Left lung (tissue), 10 donors: Measurements from ENCODE around the gene EXOC4. TPM values are rescaled to one million over a fixed set of nuclear protein-coding genes. Genes with fewer than 3 reads are reported as not detected.

Experiments used
- ATAC-seq: fragments of 200-7000 bp; cut with Tn5 transposase; one replicate; pipeline ENCODE4 v1.9.1; 2020; ENCODE audit warnings: moderate library complexity
- DNase-seq, 4 donors: peaks; one replicate each; pipeline ENCODE4 v3.0.0-alpha.2; 2013 to 2020
- H3K27ac ChIP-seq, 2 donors: fragments of 200-600 bp; sonication (generic) in 1 of 2; one replicate each; pipeline versions ENCODE4 v1.5.0 to v1.8.0; 2020 to 2021
- H3K27me3 ChIP-seq, 2 donors: fragments of 200-600 bp; sonication (generic) in 1 of 2; one replicate each; pipeline versions ENCODE4 v1.5.0 to v1.8.0; 2020 to 2021
- H3K36me3 ChIP-seq, 2 donors: fragments of 200-600 bp; sonication (generic) in 1 of 2; one replicate each; pipeline versions ENCODE4 v1.5.0 to v1.8.0; 2020 to 2021
- H3K4me1 ChIP-seq, 2 donors: fragments of 200-600 bp; one replicate each; pipeline ENCODE4 v1.8.0; 2021
- H3K4me3 ChIP-seq, 2 donors: fragments of 200-600 bp; sonication (generic) in 1 of 2; one replicate each; pipeline versions ENCODE4 v1.5.0 to v1.8.0; 2020 to 2021; ENCODE audit warnings: mild to moderate bottlenecking in 1 of 2
- H3K9me3 ChIP-seq, 2 donors: fragments of 200-600 bp; sonication (generic) in 1 of 2; one replicate each; pipeline versions ENCODE4 v1.5.0 to v1.8.0; 2020 to 2021
- intact Hi-C, 2 donors: fragments of 100-400 bp; cut with DNase I; formaldehyde crosslinking; loops; one replicate each; pipeline versions ENCODE4 v1.11.2 to v1.14.2; 2022
- microRNA-seq, 2 donors: library from miRNA; unstranded; fragments of <30 nt; microRNA quantifications; one replicate each; pipeline ENCODE4, GENCODE V29; 2019
- polyA plus RNA-seq, 6 donors: library from polyadenylated mRNA; unstranded; fragments of 120-200 nt; gene quantifications; one replicate each; pipeline ENCODE4 v1.2.1, GENCODE V29; 2013; ENCODE audit not compliant: insufficient read length in 6 of 6
- total RNA-seq, 2 donors: library from RNA; stranded (reverse); fragmentation: NEBNext Ultra II Directional; extraction: Animal tissue kit (Norgen Biotek cat#: 25700); gene quantifications; one replicate each; pipeline ENCODE4 v1.2.1, GENCODE V29; 2021
- TF ChIP-seq, protein P1 (sequence below), 2 donors: fragments of 200-600 bp; sonication (generic) in 1 of 2; IDR thresholded peaks; one replicate each; pipeline versions ENCODE4 v1.5.0 to v1.8.0; 2021; ENCODE audit warnings: antibody characterized with exemption in 2 of 2
- donor health status: DM: no; HTN: yes; CAD: no.
- donor health status: DM: no; HTN: no; CAD: no.

EXOC4 gene
- total and polyA plus RNA-seq, 8 donors: 52.5 to 79.4 (median 65.9) TPM

GRCh38 chr7:134113655-134114054, 860.8 kb downstream of the EXOC4 start:
- H3K27ac ChIP-seq: no peak overlapping the region
- no peaks in the 10 kb centered on the region for H3K27me3 ChIP-seq
- no peaks in the 10 kb centered on the region for H3K4me1 ChIP-seq
- H3K4me3 ChIP-seq: no peak overlapping the region
- H3K36me3 ChIP-seq: no peaks in the 10 kb centered on the region
- no peak for DNase-seq
- TF ChIP-seq, protein P1, sequence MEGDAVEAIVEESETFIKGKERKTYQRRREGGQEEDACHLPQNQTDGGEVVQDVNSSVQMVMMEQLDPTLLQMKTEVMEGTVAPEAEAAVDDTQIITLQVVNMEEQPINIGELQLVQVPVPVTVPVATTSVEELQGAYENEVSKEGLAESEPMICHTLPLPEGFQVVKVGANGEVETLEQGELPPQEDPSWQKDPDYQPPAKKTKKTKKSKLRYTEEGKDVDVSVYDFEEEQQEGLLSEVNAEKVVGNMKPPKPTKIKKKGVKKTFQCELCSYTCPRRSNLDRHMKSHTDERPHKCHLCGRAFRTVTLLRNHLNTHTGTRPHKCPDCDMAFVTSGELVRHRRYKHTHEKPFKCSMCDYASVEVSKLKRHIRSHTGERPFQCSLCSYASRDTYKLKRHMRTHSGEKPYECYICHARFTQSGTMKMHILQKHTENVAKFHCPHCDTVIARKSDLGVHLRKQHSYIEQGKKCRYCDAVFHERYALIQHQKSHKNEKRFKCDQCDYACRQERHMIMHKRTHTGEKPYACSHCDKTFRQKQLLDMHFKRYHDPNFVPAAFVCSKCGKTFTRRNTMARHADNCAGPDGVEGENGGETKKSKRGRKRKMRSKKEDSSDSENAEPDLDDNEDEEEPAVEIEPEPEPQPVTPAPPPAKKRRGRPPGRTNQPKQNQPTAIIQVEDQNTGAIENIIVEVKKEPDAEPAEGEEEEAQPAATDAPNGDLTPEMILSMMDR (IDR thresholded peaks at IDR 0.05): no peak
- ATAC-seq: no peak
- intact Hi-C loops: no loop called here
- H3K9me3 ChIP-seq: no peaks in the 10 kb centered on the region

- no peaks in the 10 kb centered on the region for H3K9me3 ChIP-seq
- ATAC-seq: no peak
- intact Hi-C loops: no loop called here
- H3K27me3 ChIP-seq: no peaks in the 10 kb centered on the region
- H3K4me3 ChIP-seq: no peak overlapping the region
- no peaks in the 10 kb centered on the region for H3K36me3 ChIP-seq
- TF ChIP-seq, protein P1 (IDR thresholded peaks at IDR 0.05): no peak
- no peak overlapping the region for H3K27ac ChIP-seq
- H3K4me1 ChIP-seq: no peaks in the 10 kb centered on the region
- DNase-seq: no peak
Observed at GRCh38 chr7:134114992-134115391, 862.1 kb downstream of the EXOC4 start.

Small RNA genes lying within 50 kb of the gene (microRNA-seq; reads per million reads assigned to microRNA genes)
- gene MIR6133: 0 reads per million in 2 donors

Other genes starting within 250 kb of the EXOC4 start
- gene CHCHD3, start 171.0 kb upstream of the EXOC4 start, total RNA-seq: 10 to 100 TPM; 45.4 to 57.7 TPM
- 10 to 100 TPM; 48.1 to 58.9 (median 54.5) TPM for gene CHCHD3, start 171.0 kb upstream of the EXOC4 start, polyA plus RNA-seq